ENCODE measurements around the gene KRTAP21-1. TPM values are rescaled to one million over a fixed set of nuclear protein-coding genes. Genes with fewer than 3 reads are reported as not detected.

KRTAP21-1 gene
- total RNA-seq, 1 experiment from 2014 or later, result not detected

GRCh38 chr21:30707409-30707808, 47.8 kb downstream of the KRTAP21-1 start:
- POLR2A ChIA-PET, result no interaction called here
- no peak overlapping the region for H3K27ac Mint-ChIP-seq (ENCODE audit: unreplicated experiment)

More at GRCh38 chr21:30707409-30707808, 47.8 kb downstream of the KRTAP21-1 start:
- no peaks in the 10 kb centered on the region for H3K36me3 Mint-ChIP-seq (ENCODE audit: insufficient read depth, unreplicated experiment)
- intact Hi-C loops (cut with micrococcal nuclease; ENCODE audit: unreplicated experiment), result no loop called here
- H3K9me3 Mint-ChIP-seq (ENCODE audit: unreplicated experiment), result no peaks in the 10 kb centered on the region
- Histone ChIP-seq H3K27me3 (replicated peaks; ENCODE audit: control insufficient read depth, insufficient read depth, low read length) (no peaks in the 10 kb centered on the region), H3K4me1 (no peaks in the 10 kb centered on the region), H3K4me3 (ENCODE audit: low read depth, low read length) (no peak overlapping the region), H3K9me3 (no peaks in the 10 kb centered on the region), H3K36me3 (ENCODE audit: control insufficient read depth, insufficient read depth, low read length) (no peaks in the 10 kb centered on the region)
- TF ChIP-seq CTCF (IDR thresholded peaks at IDR 0.05; ENCODE audit: insufficient read depth in 1 of 2, low read depth in 1 of 2, low read length in 1 of 2, severe bottlenecking in 1 of 2, unreplicated experiment in 1 of 2), result no peak
- no peak for DNase-seq
- no peaks in the 10 kb centered on the region for H3K27me3 Mint-ChIP-seq (ENCODE audit: insufficient read depth, unreplicated experiment)
- H3K4me1 Mint-ChIP-seq (ENCODE audit: low read depth, unreplicated experiment), result no peaks in the 10 kb centered on the region
- no TSS peak for BruUV-seq (replicated peaks)
- H3K4me3 Mint-ChIP-seq (ENCODE audit: unreplicated experiment), result no peak overlapping the region
- CTCF ChIA-PET, result no interaction called here

Other genes with a start within 250 kb of the KRTAP21-1 start
- gene KRTAP19-6, start 213.6 kb downstream of the KRTAP21-1 start, total RNA-seq (2022), result not detected in 2 replicates
- gene KRTAP19-7, start 194.1 kb downstream of the KRTAP21-1 start, total RNA-seq (2022), result not detected in 2 replicates
- not detected in 2 replicates for gene KRTAP22-2, start 165.0 kb downstream of the KRTAP21-1 start, total RNA-seq (2022)
- gene KRTAP6-3, start 163.0 kb downstream of the KRTAP21-1 start, total RNA-seq (2022), result not detected in 2 replicates
- gene KRTAP6-2, start 156.5 kb downstream of the KRTAP21-1 start, total RNA-seq (2022), result not detected in 2 replicates
- gene KRTAP22-1, start 154.3 kb downstream of the KRTAP21-1 start, total RNA-seq (2022), result not detected in 2 replicates
- gene KRTAP6-1, start 141.5 kb downstream of the KRTAP21-1 start, total RNA-seq (2022), result not detected in 2 replicates
- not detected in 2 replicates for gene KRTAP20-1, start 139.0 kb downstream of the KRTAP21-1 start, total RNA-seq (2022)
- not detected in 2 replicates for gene KRTAP20-4, start 134.8 kb downstream of the KRTAP21-1 start, total RNA-seq (2022)
- not detected in 2 replicates for gene KRTAP20-2, start 120.2 kb downstream of the KRTAP21-1 start, total RNA-seq (2022)
- not detected in 2 replicates for gene KRTAP20-3, start 112.6 kb downstream of the KRTAP21-1 start, total RNA-seq (2022)
- not detected in 2 replicates for gene KRTAP21-3, start 36.7 kb downstream of the KRTAP21-1 start, total RNA-seq (2022)
- gene KRTAP21-2, start 8.2 kb downstream of the KRTAP21-1 start, total RNA-seq (2022), result not detected in 2 replicates
- not detected in 2 replicates for gene KRTAP8-1, start 57.8 kb upstream of the KRTAP21-1 start, total RNA-seq (2022)
- gene KRTAP7-1, start 74.3 kb upstream of the KRTAP21-1 start, total RNA-seq (2022), result not detected in 2 replicates
- not detected in 2 replicates for gene KRTAP11-1, start 126.2 kb upstream of the KRTAP21-1 start, total RNA-seq (2022)